AG08395 (cell line): Measurements from ENCODE around the gene BABAM1.
"Not testable (repeated sequence)": the region's sequence is repeated elsewhere in the genome, so short reads cannot be mapped to it uniquely, and the experiment has no call there.

ENCODE experiments used
- DNase-seq: peaks from one replicate; pipeline ENCODE4 v3.0.0; 2012; ENCODE audit warnings: mixed read lengths, low spot score

Gene BABAM1

GRCh38 chr19:17275441-17276175, 8.4 kb downstream of the BABAM1 start:
- DNase-seq, result no peak

GRCh38 chr19:17279436-17279835, 12.2 kb downstream of the BABAM1 start:
- DNase-seq, result no peak

GRCh38 chr19:17281391-17282304, 14.4 kb downstream of the BABAM1 start, which contains the start of gene ANKLE1:
Gene ANKLE1, plus strand, starts transcription at chr19:17281901. Its CDS starts 20 bp downstream, at chr19:17281921.
- peak; percentile 35 for DNase-seq

GRCh38 chr19:17282488-17283125, 15.4 kb downstream of the BABAM1 start:
- peak; percentile 84 for DNase-seq

GRCh38 chr19:17283504-17283996, 16.3 kb downstream of the BABAM1 start:
- no peak for DNase-seq

- no peak for DNase-seq
These were observed 18.3 kb downstream of the BABAM1 start for GRCh38 chr19:17285415-17286135.

GRCh38 chr19:17286263-17286662, 19.0 kb downstream of the BABAM1 start:
- no peak for DNase-seq

- DNase-seq, result no peak
These were observed 19.5 kb downstream of the BABAM1 start for GRCh38 chr19:17286752-17287151.

- peak; percentile 94 for DNase-seq
These were observed 22.2 kb downstream of the BABAM1 start for GRCh38 chr19:17289489-17289888.

GRCh38 chr19:17292301-17293074, 25.2 kb downstream of the BABAM1 start:
- DNase-seq, result peak; percentile 97

- DNase-seq, result no peak
These were observed 26.4 kb downstream of the BABAM1 start for GRCh38 chr19:17293605-17294004.

- DNase-seq, result peak; percentile 42
These were observed 27.0 kb downstream of the BABAM1 start for GRCh38 chr19:17294051-17294891.

- not testable (repeated sequence) for DNase-seq
These were observed 28.3 kb downstream of the BABAM1 start for GRCh38 chr19:17295551-17295950.

GRCh38 chr19:17296273-17296672, 29.0 kb downstream of the BABAM1 start:
- peak; percentile 40 for DNase-seq

- DNase-seq, result no peak
These were observed 29.7 kb downstream of the BABAM1 start for GRCh38 chr19:17296976-17297375.

GRCh38 chr19:17300992-17301619, 33.9 kb downstream of the BABAM1 start:
- no peak for DNase-seq

GRCh38 chr19:17302391-17303166, 35.3 kb downstream of the BABAM1 start:
- DNase-seq, result no peak

- DNase-seq, result peak; percentile 98
These were observed 36.1 kb downstream of the BABAM1 start, which contains the start of gene ABHD8 for GRCh38 chr19:17303167-17303939. Gene ABHD8, minus strand, starts transcription at chr19:17303425. Its CDS starts 1,809 bp downstream, at chr19:17301616.
